ENCODE measurements around the gene DEUP1. TPM values are rescaled to one million over a fixed set of nuclear protein-coding genes. Genes with fewer than 3 reads are reported as not detected.

Gene DEUP1
- under 0.01 TPM in 1 of 2 replicates, not detected in the other for total RNA-seq

- DNase-seq (ENCODE audit: low read depth) = no peak
Measured at GRCh38 chr11:93330446-93330984, at the start of gene DEUP1. Gene DEUP1, plus strand, starts transcription at chr11:93330742. Its CDS starts 1,518 bp downstream, at chr11:93332260.

GRCh38 chr11:93285430-93285829 is 45.1 kb upstream of the DEUP1 start:
- DNase-seq (ENCODE audit: low read depth) (no peak), FAIRE-seq (no peak)
- Histone ChIP-seq H3K4me3 (ENCODE audit: low read depth, low read length) (no peak overlapping the region), H3K36me3 (ENCODE audit: control insufficient read depth, insufficient read depth, low read length) (no peaks in the 10 kb centered on the region), H3K27me3 (ENCODE audit: control insufficient read depth, insufficient read depth, low read length) (no peaks in the 10 kb centered on the region)
- no peak for TF ChIP-seq CTCF (IDR thresholded peaks at IDR 0.05; ENCODE audit: insufficient read depth, low read length, severe bottlenecking)

More at GRCh38 chr11:93330446-93330984, at the start of gene DEUP1:
- Histone ChIP-seq H3K27me3 (ENCODE audit: control insufficient read depth, insufficient read depth, low read length) (peaks cover 8% of the 10 kb centered on the region), H3K4me3 (ENCODE audit: low read depth, low read length) (peak within 1 kb of the TSS; percentile 31), H3K36me3 (ENCODE audit: control insufficient read depth, insufficient read depth, low read length) (no peaks in the 10 kb centered on the region)
- FAIRE-seq = no peak
- TF ChIP-seq CTCF (IDR thresholded peaks at IDR 0.05; ENCODE audit: insufficient read depth, low read length, severe bottlenecking) = no peak

- no peak for TF ChIP-seq CTCF (IDR thresholded peaks at IDR 0.05; ENCODE audit: insufficient read depth, low read length, severe bottlenecking)
- H3K4me3 ChIP-seq (ENCODE audit: low read depth, low read length) = no peak overlapping the region
- peak; percentile 19 for DNase-seq (ENCODE audit: low read depth)
- no peaks in the 10 kb centered on the region for H3K36me3 ChIP-seq (ENCODE audit: control insufficient read depth, insufficient read depth, low read length)
- FAIRE-seq = no peak
- no peaks in the 10 kb centered on the region for H3K27me3 ChIP-seq (ENCODE audit: control insufficient read depth, insufficient read depth, low read length)
Measured at GRCh38 chr11:93287434-93287833, 43.1 kb upstream of the DEUP1 start.

GRCh38 chr11:93288079-93288478 is 42.5 kb upstream of the DEUP1 start:
- FAIRE-seq (no peak), DNase-seq (ENCODE audit: low read depth) (peak; percentile 23)
- Histone ChIP-seq H3K36me3 (ENCODE audit: control insufficient read depth, insufficient read depth, low read length) (no peaks in the 10 kb centered on the region), H3K27me3 (ENCODE audit: control insufficient read depth, insufficient read depth, low read length) (no peaks in the 10 kb centered on the region), H3K4me3 (ENCODE audit: low read depth, low read length) (no peak overlapping the region)
- TF ChIP-seq CTCF (IDR thresholded peaks at IDR 0.05; ENCODE audit: insufficient read depth, low read length, severe bottlenecking) = no peak

GRCh38 chr11:93288767-93289166 is 41.8 kb upstream of the DEUP1 start:
- H3K36me3 ChIP-seq (ENCODE audit: control insufficient read depth, insufficient read depth, low read length) = no peaks in the 10 kb centered on the region
- no peaks in the 10 kb centered on the region for H3K27me3 ChIP-seq (ENCODE audit: control insufficient read depth, insufficient read depth, low read length)
- no peak for DNase-seq (ENCODE audit: low read depth)
- FAIRE-seq = no peak
- no peak overlapping the region for H3K4me3 ChIP-seq (ENCODE audit: low read depth, low read length)
- no peak for TF ChIP-seq CTCF (IDR thresholded peaks at IDR 0.05; ENCODE audit: insufficient read depth, low read length, severe bottlenecking)
